ENCODE data around the gene KCND3.

DNA sequence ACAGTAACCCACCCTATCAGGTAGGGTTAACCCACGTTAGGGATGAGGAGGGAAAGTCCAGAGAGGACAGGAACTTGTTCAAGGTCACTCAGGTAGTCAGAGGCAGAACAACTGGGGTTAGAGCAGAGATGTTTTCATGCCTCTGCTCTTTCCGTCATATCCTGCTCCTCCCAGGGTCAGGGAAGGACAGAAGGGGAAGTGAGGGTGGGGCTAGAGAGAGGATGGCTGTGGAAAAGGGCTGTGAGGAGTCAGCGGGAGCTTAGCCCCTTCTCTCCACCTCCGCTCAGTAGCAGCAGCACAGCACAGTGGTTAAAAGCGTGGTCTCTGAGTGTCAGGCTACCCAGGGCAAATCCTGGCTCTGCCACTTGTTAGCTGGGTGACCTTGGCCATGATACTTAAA lies 197.2 kb downstream of the KCND3 start:
- TF ChIP-seq ZBTB20 (tag by site-specific recombination; IDR thresholded peaks at IDR 0.05) = no peak
- TF ChIP-seq YY1 (tag by site-specific recombination; IDR thresholded peaks at IDR 0.05) = no peak
- TF ChIP-seq, protein P1, sequence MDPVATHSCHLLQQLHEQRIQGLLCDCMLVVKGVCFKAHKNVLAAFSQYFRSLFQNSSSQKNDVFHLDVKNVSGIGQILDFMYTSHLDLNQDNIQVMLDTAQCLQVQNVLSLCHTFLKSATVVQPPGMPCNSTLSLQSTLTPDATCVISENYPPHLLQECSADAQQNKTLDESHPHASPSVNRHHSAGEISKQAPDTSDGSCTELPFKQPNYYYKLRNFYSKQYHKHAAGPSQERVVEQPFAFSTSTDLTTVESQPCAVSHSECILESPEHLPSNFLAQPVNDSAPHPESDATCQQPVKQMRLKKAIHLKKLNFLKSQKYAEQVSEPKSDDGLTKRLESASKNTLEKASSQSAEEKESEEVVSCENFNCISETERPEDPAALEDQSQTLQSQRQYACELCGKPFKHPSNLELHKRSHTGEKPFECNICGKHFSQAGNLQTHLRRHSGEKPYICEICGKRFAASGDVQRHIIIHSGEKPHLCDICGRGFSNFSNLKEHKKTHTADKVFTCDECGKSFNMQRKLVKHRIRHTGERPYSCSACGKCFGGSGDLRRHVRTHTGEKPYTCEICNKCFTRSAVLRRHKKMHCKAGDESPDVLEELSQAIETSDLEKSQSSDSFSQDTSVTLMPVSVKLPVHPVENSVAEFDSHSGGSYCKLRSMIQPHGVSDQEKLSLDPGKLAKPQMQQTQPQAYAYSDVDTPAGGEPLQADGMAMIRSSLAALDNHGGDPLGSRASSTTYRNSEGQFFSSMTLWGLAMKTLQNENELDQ (tag by site-specific recombination; IDR thresholded peaks at IDR 0.05; ENCODE audit: low read depth) = no peak
